Measurements from ENCODE around the gene NCOA5.

- no peak for TF ChIP-seq CTCF (IDR thresholded peaks at IDR 0.05; ENCODE audit: low read depth, low read length, missing input control)
- TF ChIP-seq MAX (IDR thresholded peaks at IDR 0.05): no peak
- TF ChIP-seq FOXA1 (IDR thresholded peaks at IDR 0.05): no peak
- TF ChIP-seq JUND (IDR thresholded peaks at IDR 0.05): no peak
- TF ChIP-seq GABPA (IDR thresholded peaks at IDR 0.05 in 1 of 2, conservative IDR thresholded peaks at IDR 0.05 in 1 of 2): no peak
- no peak for TF ChIP-seq SP1 (IDR thresholded peaks at IDR 0.05)
These were observed 26.1 kb downstream of the NCOA5 start for GRCh38 chr20:46063652-46064054.
